Right atrium auricular region (tissue), 2 donors: ENCODE results near the gene MINDY4B. TPM values are rescaled to one million over a fixed set of nuclear protein-coding genes. Genes with fewer than 3 reads are reported as not detected.
"Not testable (repeated sequence)": the region's sequence is repeated elsewhere in the genome, so short reads cannot be mapped to it uniquely, and the experiment has no call there.

ENCODE experiments used
- DNase-seq: peaks from one replicate; pipeline ENCODE4 v3.0.0-alpha.2; 2019; ENCODE audit warnings: low spot score
- H3K27ac ChIP-seq, 2 donors: fragments of 200-600 bp; sonication (generic); 1 replicate in 1 of 2; 2 replicates in 1 of 2; pipeline ENCODE4 v1.5.1; 2016 to 2019
- H3K27me3 ChIP-seq, 2 donors: fragments of 200-600 bp; sonication (generic); one replicate each; pipeline versions ENCODE4 v1.5.1 to v1.6.0; 2017 to 2019
- H3K36me3 ChIP-seq: fragments of 200-600 bp; sonication (generic); one replicate; pipeline ENCODE4 v1.5.1; 2016
- H3K4me1 ChIP-seq, 2 donors: fragments of 200-600 bp; sonication (generic); one replicate each; pipeline versions ENCODE4 v1.5.1 to v1.6.0; 2017 to 2019
- H3K4me3 ChIP-seq, 2 donors: fragments of 200-600 bp; sonication (generic); 1 replicate in 1 of 2; 2 replicates in 1 of 2; pipeline ENCODE4 v1.5.1; 2017 to 2019; ENCODE audit warnings: mild to moderate bottlenecking in 1 of 2, moderate library complexity in 1 of 2
- H3K9me3 ChIP-seq, 2 donors: fragments of 200-600 bp; sonication (generic); one replicate each; pipeline ENCODE4 v1.5.1; 2019
- total RNA-seq, 2 donors: library from RNA; depleted of rRNA; stranded (reverse); fragments of >200 nt; gene quantifications; one replicate each; pipeline ENCODE4 v1.1.0, GENCODE V29; 2016
- TF ChIP-seq, protein P1 (sequence below), 2 donors: fragments of 200-600 bp; sonication (generic); IDR thresholded peaks; one replicate each; pipeline ENCODE4 v1.5.1; 2019; ENCODE audit warnings: antibody characterized with exemption in 2 of 2

Gene MINDY4B
- total RNA-seq, 2 donors from 2014 or later = not detected

DNA sequence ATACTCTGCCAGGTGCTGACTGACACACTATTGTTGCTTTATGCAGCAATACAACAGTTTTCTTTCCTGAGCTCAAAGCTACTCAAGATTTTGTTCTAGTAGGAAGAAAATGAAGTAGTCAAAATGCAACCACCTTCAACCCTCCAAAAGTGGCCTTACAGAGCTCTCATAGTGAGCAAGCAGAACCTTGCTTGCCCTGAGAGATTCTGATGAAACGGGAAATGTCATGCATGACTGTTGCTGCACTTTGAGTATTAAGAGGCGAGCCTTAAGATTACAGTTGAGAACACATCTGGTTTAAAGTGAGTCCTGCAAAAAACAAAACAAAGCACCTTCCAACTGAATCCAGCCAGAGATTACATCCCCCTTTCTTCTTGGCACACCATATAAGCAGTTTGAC, 29.7 kb downstream of the MINDY4B start:
- TF ChIP-seq, protein P1, sequence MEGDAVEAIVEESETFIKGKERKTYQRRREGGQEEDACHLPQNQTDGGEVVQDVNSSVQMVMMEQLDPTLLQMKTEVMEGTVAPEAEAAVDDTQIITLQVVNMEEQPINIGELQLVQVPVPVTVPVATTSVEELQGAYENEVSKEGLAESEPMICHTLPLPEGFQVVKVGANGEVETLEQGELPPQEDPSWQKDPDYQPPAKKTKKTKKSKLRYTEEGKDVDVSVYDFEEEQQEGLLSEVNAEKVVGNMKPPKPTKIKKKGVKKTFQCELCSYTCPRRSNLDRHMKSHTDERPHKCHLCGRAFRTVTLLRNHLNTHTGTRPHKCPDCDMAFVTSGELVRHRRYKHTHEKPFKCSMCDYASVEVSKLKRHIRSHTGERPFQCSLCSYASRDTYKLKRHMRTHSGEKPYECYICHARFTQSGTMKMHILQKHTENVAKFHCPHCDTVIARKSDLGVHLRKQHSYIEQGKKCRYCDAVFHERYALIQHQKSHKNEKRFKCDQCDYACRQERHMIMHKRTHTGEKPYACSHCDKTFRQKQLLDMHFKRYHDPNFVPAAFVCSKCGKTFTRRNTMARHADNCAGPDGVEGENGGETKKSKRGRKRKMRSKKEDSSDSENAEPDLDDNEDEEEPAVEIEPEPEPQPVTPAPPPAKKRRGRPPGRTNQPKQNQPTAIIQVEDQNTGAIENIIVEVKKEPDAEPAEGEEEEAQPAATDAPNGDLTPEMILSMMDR (IDR thresholded peaks at IDR 0.05) = no peak
- H3K27me3 ChIP-seq = no peaks in the 10 kb centered on the region
- H3K36me3 ChIP-seq = no peaks in the 10 kb centered on the region
- no peak overlapping the region for H3K4me3 ChIP-seq
- no peaks in the 10 kb centered on the region for H3K9me3 ChIP-seq
- H3K27ac ChIP-seq = no peak overlapping the region
- DNase-seq = no peak
- H3K4me1 ChIP-seq = no peaks in the 10 kb centered on the region

DNA sequence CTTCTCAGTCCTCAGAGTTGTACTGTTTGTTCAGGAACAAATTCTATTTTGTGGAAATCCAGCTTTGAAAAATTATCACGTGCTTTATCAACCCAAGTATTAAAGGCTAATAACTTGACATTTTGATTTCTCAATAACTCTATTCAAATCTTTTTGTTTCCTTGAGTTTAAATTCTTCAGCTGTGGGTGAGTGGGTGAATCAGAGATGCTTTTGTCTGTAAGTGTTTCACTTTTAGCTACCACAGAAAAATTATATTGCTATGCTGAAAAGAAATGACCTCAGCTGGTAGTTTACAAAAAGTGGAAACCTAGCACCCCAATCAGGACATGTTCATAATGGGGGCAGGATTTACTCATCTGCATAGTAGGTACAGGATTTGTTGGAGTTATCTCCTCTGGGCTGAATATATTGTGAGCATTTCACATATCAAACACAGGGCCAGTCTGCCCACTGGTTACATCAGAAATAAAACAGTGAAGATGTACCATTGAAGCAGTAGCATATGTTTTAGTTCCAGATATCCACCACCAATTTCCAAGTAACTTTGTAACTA, 30.5 kb downstream of the MINDY4B start:
- no peaks in the 10 kb centered on the region for H3K36me3 ChIP-seq
- no peaks in the 10 kb centered on the region for H3K27me3 ChIP-seq
- H3K27ac ChIP-seq = no peak overlapping the region
- H3K4me3 ChIP-seq = no peak overlapping the region
- TF ChIP-seq, protein P1 (IDR thresholded peaks at IDR 0.05) = no peak
- no peaks in the 10 kb centered on the region for H3K4me1 ChIP-seq
- DNase-seq = no peak
- H3K9me3 ChIP-seq = no peaks in the 10 kb centered on the region

DNA sequence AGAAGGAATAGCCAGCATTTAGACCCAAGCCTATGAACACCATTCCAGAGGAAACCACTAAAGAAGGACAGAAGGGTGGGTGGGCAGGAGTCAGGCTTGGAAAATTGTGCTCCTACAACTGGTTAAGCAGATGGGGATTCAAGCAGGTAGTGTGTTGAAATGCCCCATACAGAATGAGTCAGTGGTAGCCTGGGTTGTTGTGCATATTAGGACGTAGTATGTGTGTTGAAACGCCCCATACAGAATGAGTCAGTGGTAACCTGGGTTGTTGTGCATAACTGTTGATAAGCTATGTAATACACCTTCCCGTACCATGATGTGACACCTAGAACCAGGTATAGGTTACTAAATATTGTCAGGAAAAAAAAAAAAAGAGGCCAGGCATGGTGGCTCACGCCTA, 34.0 kb downstream of the MINDY4B start:
- DNase-seq = no peak
- TF ChIP-seq, protein P1 (IDR thresholded peaks at IDR 0.05) = no peak
- Histone ChIP-seq H3K27ac (no peak overlapping the region), H3K36me3 (no peaks in the 10 kb centered on the region), H3K4me1 (no peaks in the 10 kb centered on the region), H3K9me3 (no peaks in the 10 kb centered on the region), H3K4me3 (no peak overlapping the region), H3K27me3 (no peaks in the 10 kb centered on the region)

DNA sequence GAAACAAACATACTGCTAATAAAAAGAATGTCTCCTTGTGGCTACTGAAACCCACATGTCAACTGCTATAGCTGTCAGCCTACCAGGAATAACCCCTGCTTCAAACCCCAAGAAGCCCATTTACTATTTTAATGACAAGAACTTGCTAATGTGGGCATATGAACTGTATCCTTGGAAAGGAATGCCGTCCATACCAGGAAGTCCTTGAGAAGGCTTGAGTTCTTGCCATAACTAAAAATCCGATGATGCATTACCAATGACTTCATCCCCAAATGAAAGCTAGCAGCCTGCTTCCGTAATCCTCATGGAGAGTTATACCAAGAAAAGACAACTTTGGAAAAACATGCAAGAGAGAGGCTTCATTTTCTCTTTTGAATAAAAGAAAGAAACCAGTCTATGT, 34.8 kb downstream of the MINDY4B start:
- H3K36me3 ChIP-seq = no peaks in the 10 kb centered on the region
- TF ChIP-seq, protein P1 (IDR thresholded peaks at IDR 0.05) = no peak
- no peak overlapping the region for H3K27ac ChIP-seq
- H3K4me3 ChIP-seq = no peak overlapping the region
- no peaks in the 10 kb centered on the region for H3K27me3 ChIP-seq
- H3K9me3 ChIP-seq = no peaks in the 10 kb centered on the region
- H3K4me1 ChIP-seq = no peaks in the 10 kb centered on the region
- no peak for DNase-seq

DNA sequence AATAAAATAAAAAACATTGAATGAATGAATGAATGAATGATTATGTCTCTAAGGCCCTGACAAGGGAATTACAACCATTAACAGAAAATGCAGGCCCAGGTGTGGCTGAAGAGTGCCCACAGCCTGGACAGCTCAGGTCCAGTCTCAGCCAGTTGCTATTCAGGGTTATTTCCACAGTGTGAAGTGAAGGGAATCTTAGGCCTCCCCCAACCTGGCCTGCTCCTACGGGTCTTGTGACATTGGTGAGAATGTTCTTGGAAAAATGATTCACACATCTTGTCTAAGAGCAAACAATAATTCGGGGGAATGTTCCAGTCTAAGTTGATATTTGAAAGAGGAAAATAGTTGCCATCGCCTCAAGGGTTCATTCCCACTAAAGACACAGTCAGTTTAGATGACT, 37.0 kb downstream of the MINDY4B start:
- no peak overlapping the region for H3K27ac ChIP-seq
- no peaks in the 10 kb centered on the region for H3K9me3 ChIP-seq
- H3K27me3 ChIP-seq = no peaks in the 10 kb centered on the region
- H3K4me3 ChIP-seq = no peak overlapping the region
- H3K36me3 ChIP-seq = no peaks in the 10 kb centered on the region
- TF ChIP-seq, protein P1 (IDR thresholded peaks at IDR 0.05) = no peak
- DNase-seq = no peak
- H3K4me1 ChIP-seq = no peaks in the 10 kb centered on the region

DNA sequence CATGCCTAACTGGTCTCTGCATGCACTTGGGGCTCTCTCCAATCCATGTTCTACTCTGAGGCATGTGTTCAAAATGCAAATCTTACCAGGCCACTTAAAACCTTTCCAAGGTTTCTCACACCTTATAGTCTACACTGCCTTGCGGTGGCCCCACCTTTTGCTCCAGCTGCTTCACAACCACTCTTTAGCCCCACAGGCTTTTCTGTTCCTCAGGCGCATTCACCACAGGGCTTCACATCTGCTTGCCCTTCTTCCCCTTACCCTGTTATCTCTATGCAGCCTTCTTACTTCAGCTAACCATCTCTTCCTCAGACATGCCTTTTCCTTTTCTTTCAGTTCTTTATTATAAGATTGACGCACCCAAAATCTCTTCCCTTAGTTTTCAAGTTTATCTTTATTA, 37.8 kb downstream of the MINDY4B start:
- H3K36me3 ChIP-seq = no peaks in the 10 kb centered on the region
- no peak overlapping the region for H3K27ac ChIP-seq
- H3K4me1 ChIP-seq = no peaks in the 10 kb centered on the region
- no peak for DNase-seq
- TF ChIP-seq, protein P1 (IDR thresholded peaks at IDR 0.05) = no peak
- no peaks in the 10 kb centered on the region for H3K9me3 ChIP-seq
- H3K4me3 ChIP-seq = no peak overlapping the region
- H3K27me3 ChIP-seq = no peaks in the 10 kb centered on the region

DNA sequence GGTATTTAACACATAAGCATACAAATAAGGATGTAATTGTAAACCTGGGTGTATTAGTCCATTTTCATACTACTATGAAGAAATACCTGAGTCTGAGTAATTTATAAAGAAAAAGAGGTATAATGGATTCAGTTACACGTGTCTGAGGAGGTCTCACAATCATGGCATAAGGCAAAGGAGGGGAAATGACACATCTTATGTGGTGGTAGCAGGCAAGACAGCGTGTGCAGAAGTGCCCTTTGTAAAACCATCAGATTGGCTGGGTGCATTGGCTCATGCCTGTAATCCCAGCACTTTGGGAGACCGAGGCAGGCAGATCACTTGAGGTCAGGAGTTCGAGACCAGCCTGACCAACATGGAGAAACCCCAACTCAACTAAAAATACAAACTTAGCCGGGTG, 41.3 kb downstream of the MINDY4B start:
- H3K27ac ChIP-seq, DNase-seq, H3K4me3 ChIP-seq: not testable (repeated sequence)

More for the DNA sequence above, 41.3 kb downstream of the MINDY4B start:
- H3K9me3 ChIP-seq, H3K4me1 ChIP-seq, H3K27me3 ChIP-seq, H3K36me3 ChIP-seq: not testable (repeated sequence)
